ENCODE data around the gene APLNR. TPM values are rescaled to one million over a fixed set of nuclear protein-coding genes. Genes with fewer than 3 reads are reported as not detected.

The APLNR gene
- total RNA-seq, 1 experiment from 2014 or later, result 0.39 TPM

DNA sequence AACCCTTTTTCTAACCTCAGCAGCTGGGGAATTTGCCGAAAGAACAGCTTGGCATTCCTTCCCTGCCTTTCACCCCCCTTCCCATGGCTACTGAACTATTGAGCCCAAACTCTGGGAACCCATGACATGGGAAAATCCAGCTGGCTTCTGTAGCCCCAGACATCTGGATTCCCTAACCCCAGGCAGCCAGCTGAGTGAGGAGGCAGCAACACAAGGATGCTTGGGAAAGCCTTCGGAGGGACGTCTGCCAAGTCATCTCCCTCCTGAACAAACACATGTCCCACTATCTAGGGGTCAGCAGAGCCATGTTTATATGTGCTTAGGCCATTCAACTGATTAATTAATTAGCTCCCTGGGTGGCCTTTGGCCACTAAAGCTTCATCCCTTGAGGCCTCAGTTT, 33.7 kb downstream of the APLNR start:
- no peaks in the 10 kb centered on the region for H4K20me1 ChIP-seq (ENCODE audit: control insufficient read depth, insufficient read depth, insufficient read length)
- H2BK20ac ChIP-seq (ENCODE audit: low read depth, low read length, poor library complexity, severe bottlenecking), result no peak overlapping the region
- TF ChIP-seq, protein P1, sequence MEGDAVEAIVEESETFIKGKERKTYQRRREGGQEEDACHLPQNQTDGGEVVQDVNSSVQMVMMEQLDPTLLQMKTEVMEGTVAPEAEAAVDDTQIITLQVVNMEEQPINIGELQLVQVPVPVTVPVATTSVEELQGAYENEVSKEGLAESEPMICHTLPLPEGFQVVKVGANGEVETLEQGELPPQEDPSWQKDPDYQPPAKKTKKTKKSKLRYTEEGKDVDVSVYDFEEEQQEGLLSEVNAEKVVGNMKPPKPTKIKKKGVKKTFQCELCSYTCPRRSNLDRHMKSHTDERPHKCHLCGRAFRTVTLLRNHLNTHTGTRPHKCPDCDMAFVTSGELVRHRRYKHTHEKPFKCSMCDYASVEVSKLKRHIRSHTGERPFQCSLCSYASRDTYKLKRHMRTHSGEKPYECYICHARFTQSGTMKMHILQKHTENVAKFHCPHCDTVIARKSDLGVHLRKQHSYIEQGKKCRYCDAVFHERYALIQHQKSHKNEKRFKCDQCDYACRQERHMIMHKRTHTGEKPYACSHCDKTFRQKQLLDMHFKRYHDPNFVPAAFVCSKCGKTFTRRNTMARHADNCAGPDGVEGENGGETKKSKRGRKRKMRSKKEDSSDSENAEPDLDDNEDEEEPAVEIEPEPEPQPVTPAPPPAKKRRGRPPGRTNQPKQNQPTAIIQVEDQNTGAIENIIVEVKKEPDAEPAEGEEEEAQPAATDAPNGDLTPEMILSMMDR (conservative IDR thresholded peaks at IDR 0.05), result no peak
- H3K27me3 Mint-ChIP-seq (ENCODE audit: low read depth), result no peaks in the 10 kb centered on the region
- no peak overlapping the region for H3K4me2 ChIP-seq (ENCODE audit: insufficient read depth, insufficient read length, low read length)
- H3T11ph ChIP-seq (ENCODE audit: low read length), result no peak overlapping the region
- H3K4ac ChIP-seq (ENCODE audit: low read depth, low read length), result no peak overlapping the region
- H2BK120ac ChIP-seq (ENCODE audit: low read depth, low read length, poor library complexity, severe bottlenecking), result no peak overlapping the region
- H3K79me1 ChIP-seq (ENCODE audit: insufficient read depth, low read depth, low read length, poor library complexity, severe bottlenecking), result no peaks in the 10 kb centered on the region
- H3K56ac ChIP-seq (ENCODE audit: insufficient read length, low read depth, low read length), result no peak overlapping the region
- H4K5ac ChIP-seq (ENCODE audit: insufficient read length, low read depth, low read length), result no peak overlapping the region
- no peak overlapping the region for H3K18ac ChIP-seq (ENCODE audit: insufficient read length, low read depth, low read length)
- H2AK5ac ChIP-seq (ENCODE audit: insufficient read length, low read length), result no peak overlapping the region
- H3K4me1 ChIP-seq (ENCODE audit: insufficient read depth, low read length), result peaks cover 17% of the 10 kb centered on the region; the same call in 1 of the 2 replicates
- H3K9me3 Mint-ChIP-seq, result no peaks in the 10 kb centered on the region; a peak in 2 of 5 replicates
- H2BK15ac ChIP-seq (ENCODE audit: low read depth, low read length), result no peak overlapping the region
- H3K23me2 ChIP-seq (ENCODE audit: insufficient read length, low read depth, low read length, poor library complexity, severe bottlenecking), result peaks cover 2% of the 10 kb centered on the region
- peaks cover 0 to 2% (median 0%) of the 10 kb centered on the region in 3 experiments; a peak in 1 of 7 replicates for H3K36me3 Mint-ChIP-seq (ENCODE audit: insufficient read depth in 1 of 3, low read depth in 3 of 3)
- H3K27ac ChIP-seq (ENCODE audit: insufficient read length, low read depth, low read length), result no peak overlapping the region
- DNase-seq, result no peak
- no peak overlapping the region for H3K14ac ChIP-seq (ENCODE audit: insufficient read depth, low read length)
- no peak overlapping the region for H3K23ac ChIP-seq (ENCODE audit: insufficient read length, low read depth, low read length)
- WGBS (ENCODE audit: extremely low coverage, insufficient read length, low lambda C conversion rate), result no CpG with 5 or more reads among the region's 3 CpGs
- H3K4me3 Mint-ChIP-seq, result no peak overlapping the region
- peaks cover 31 to 36% of the 10 kb centered on the region in 2 experiments for H3K4me1 Mint-ChIP-seq
- no peak overlapping the region for H2BK5ac ChIP-seq (ENCODE audit: insufficient read length, low read length)
- H3K79me2 ChIP-seq (ENCODE audit: insufficient read depth, low read length), result no peaks in the 10 kb centered on the region
- H3K27me3 ChIP-seq (ENCODE audit: insufficient read depth, low read length), result no peaks in the 10 kb centered on the region; the same call in 1 of the 2 replicates
- H4K8ac ChIP-seq (replicated peaks; ENCODE audit: insufficient read length, low read depth, low read length), result no peak overlapping the region
- no peak overlapping the region for H3K27ac Mint-ChIP-seq
- no peak overlapping the region for H4K91ac ChIP-seq (ENCODE audit: insufficient read length, low read depth, low read length)
- no peak overlapping the region for H2BK12ac ChIP-seq (ENCODE audit: insufficient read length, low read depth, low read length)
- no peak overlapping the region for H3K9ac ChIP-seq (ENCODE audit: extremely low read depth, insufficient read length, low read length)
- no peaks in the 10 kb centered on the region for H3K9me3 ChIP-seq (ENCODE audit: control insufficient read depth, low read depth, low read length)
- no peak overlapping the region for H2AFZ ChIP-seq (ENCODE audit: low read length)
